K562 (cell line): ENCODE results near the gene ANGEL2. TPM values are rescaled to one million over a fixed set of nuclear protein-coding genes. Genes with fewer than 3 reads are reported as not detected.

Experiments used
- ETV1 ChIP-seq: fragments of 450-650 bp; conservative IDR thresholded peaks from 2 replicates; pipeline ENCODE4 v1.6.1; 2016; ENCODE audit warnings: missing genetic modification characterization, control low read depth, low read depth, missing compliant biosample characterization
- ETV5 ChIP-seq: sonication (generic); formaldehyde crosslinking; IDR thresholded peaks from 2 replicates; pipeline ENCODE4 v1.4.0; 2020; ENCODE audit warnings: low read depth, mild to moderate bottlenecking, missing genetic modification reagents
- MLLT1 ChIP-seq, 2 experiments: fragments of 450-650 bp; IDR thresholded peaks; 2 replicates each; pipeline ENCODE4 v1.6.1; 2016
- NR2C2 ChIP-seq, 2 experiments: fragments of 200-800 bp in 1 of 2; sonication (Bioruptor generic) in 1 of 2; sonication (generic) in 1 of 2; formaldehyde crosslinking in 1 of 2; IDR thresholded peaks; 2 replicates each; pipeline versions ENCODE4 v1.6.1 to v1.8.0; 2016 to 2022; ENCODE audit warnings: mild to moderate bottlenecking in 1 of 2, missing compliant biosample characterization in 1 of 2, missing genetic modification characterization in 1 of 2, missing genetic modification reagents in 1 of 2
- RBM17 ChIP-seq: fragments of 200-400 bp; formaldehyde crosslinking; IDR thresholded peaks from 2 replicates; pipeline ENCODE4 v1.6.1; 2017; ENCODE audit warnings: low read depth, mild to moderate bottlenecking, low read length, borderline replicate concordance
- REST ChIP-seq, 2 experiments: fragments of 450-650 bp; formaldehyde crosslinking in 1 of 2; IDR thresholded peaks; 2 replicates each; pipeline versions ENCODE4 v1.4.0 to v1.6.1; 2014 to 2020; ENCODE audit warnings: mild to moderate bottlenecking in 2 of 2, borderline replicate concordance in 1 of 2, low read depth in 1 of 2
- SLC30A9 ChIP-seq: fragments of 250-450 bp; sonication (Bioruptor Pico); IDR thresholded peaks from 2 replicates; pipeline ENCODE4 v1.8.0; 2022; ENCODE audit warnings: mild to moderate bottlenecking, moderate library complexity
- SRF ChIP-seq, 2 experiments: fragments of 250-450, 450-650 bp in 1 of 2; sonication (Bioruptor Pico) in 1 of 2; sonication (generic) in 1 of 2; formaldehyde crosslinking; IDR thresholded peaks; 2 replicates each; pipeline versions ENCODE4 v1.5.0 to v1.5.1; 2020 to 2022; ENCODE audit warnings: mild to moderate bottlenecking in 1 of 2, missing genetic modification reagents in 1 of 2
- WHSC1 ChIP-seq: IDR thresholded peaks from one replicate; pipeline ENCODE4 v1.6.1; 2012; ENCODE audit warnings: low read length, control low read depth, inconsistent platforms
- ZBTB12 ChIP-seq: fragments of 250-450 bp; sonication (Bioruptor Pico); IDR thresholded peaks from 2 replicates; pipeline ENCODE4 v1.4.0; 2020
- ZFP30 ChIP-seq: fragments of 250-450 bp; sonication (Bioruptor Pico); IDR thresholded peaks from 2 replicates; pipeline ENCODE4 v1.8.0; 2022; ENCODE audit warnings: moderate library complexity, mild to moderate bottlenecking, inconsistent platforms, borderline replicate concordance
- ZNF512 ChIP-seq: IDR thresholded peaks from 2 replicates; pipeline ENCODE4 v1.6.1; 2016; ENCODE audit warnings: missing genetic modification characterization, missing compliant biosample characterization
- ZNF589 ChIP-seq: fragments of 200-800 bp; sonication (Bioruptor generic); IDR thresholded peaks from 2 replicates; pipeline ENCODE4 v1.6.1; 2016; ENCODE audit warnings: low read depth, missing genetic modification characterization, missing compliant biosample characterization
- ZNF79 ChIP-seq: fragments of 250-450 bp; sonication (Bioruptor Pico); IDR thresholded peaks from 2 replicates; pipeline ENCODE4 v1.4.0; 2020; ENCODE audit warnings: low read depth, mild to moderate bottlenecking, moderate library complexity
- polyA plus RNA-seq, 8 experiments: library from polyadenylated mRNA; depleted of rRNA in 4 of 8; stranded (reverse) in 5 of 8; unstranded in 3 of 8; fragments of >200 nt; fragmentation: Nextera tagmentation in 2 of 8; fragmentation: Illumina TruSeq in 1 of 8; extraction: Ambion mirVana in 2 of 8; extraction: Trizol in 1 of 8; gene quantifications; 2 replicates each; pipeline versions ENCODE4 v1.2.1 to v1.2.3, GENCODE V29; 2011 to 2014; ENCODE audit warnings: inconsistent platforms in 1 of 8, missing spikeins in 1 of 8
- total RNA-seq, 7 experiments: library from RNA; depleted of rRNA in 6 of 7; stranded (reverse); fragments of >200 nt in 6 of 7; fragmentation: Illumina TruSeq in 2 of 7; extraction: Trizol in 2 of 7; gene quantifications; 2 replicates each; pipeline versions ENCODE4 v1.2.1 to v1.2.3, GENCODE V29; 2011 to 2021; ENCODE audit warnings: low replicate concordance in 1 of 7

ANGEL2 gene
- total and polyA plus RNA-seq, 9 of the 15 experiments (the other 6 are each of a cell fraction or from before 2014, with no cell fraction given) = 6.8 to 34.6 (median 26.2) TPM

- no peak for TF ChIP-seq ZBTB12 (CRISPR knock-in tag)
- no peak for TF ChIP-seq ZNF589 (CRISPR knock-in tag)
- TF ChIP-seq ZNF512 (tag) = peak; percentile 83
- TF ChIP-seq ZFP30 = no peak
- no peak for TF ChIP-seq RBM17
- no peak for TF ChIP-seq ETV5 (CRISPR knock-in tag)
- no peak for TF ChIP-seq ETV1 (tag)
- no peak for TF ChIP-seq MLLT1 (IDR thresholded peaks at IDR 0.05)
- no peak for TF ChIP-seq NR2C2 (CRISPR knock-in tag; IDR thresholded peaks at IDR 0.05)
- peak; percentile 49; the same call in 1 of the 2 replicates for TF ChIP-seq NR2C2 (tag; IDR thresholded peaks at IDR 0.05)
- TF ChIP-seq ZNF79 = no peak
- peak; percentile 88 for TF ChIP-seq REST (IDR thresholded peaks at IDR 0.05; ENCODE audit: borderline replicate concordance)
- peak; percentile 86; the same call in 1 of the 2 replicates for TF ChIP-seq REST (CRISPR knock-in tag; IDR thresholded peaks at IDR 0.05; ENCODE audit: low read depth)
- TF ChIP-seq SLC30A9 (CRISPR knock-in tag) = no peak
- no peak for TF ChIP-seq SRF (CRISPR knock-in tag; IDR thresholded peaks at IDR 0.05)
- no peak for TF ChIP-seq WHSC1
Observed at GRCh38 chr1:212980123-212980785, 35.4 kb downstream of the ANGEL2 start (continued).
